ENCODE results near the gene KLK14. TPM values are rescaled to one million over a fixed set of nuclear protein-coding genes. Genes with fewer than 3 reads are reported as not detected.

The KLK14 gene
- total RNA-seq, 1 experiment from 2014 or later = 0.30 TPM

- no peaks in the 10 kb centered on the region for H3K27me3 Mint-ChIP-seq (ENCODE audit: insufficient read depth, unreplicated experiment)
- H3K36me3 Mint-ChIP-seq (ENCODE audit: insufficient read depth, unreplicated experiment) = peaks cover 39% of the 10 kb centered on the region
- no peak for TF ChIP-seq CTCF (IDR thresholded peaks at IDR 0.05; ENCODE audit: unreplicated experiment)
- no TSS peak for BruUV-seq (replicated peaks)
- no peaks in the 10 kb centered on the region for H3K9me3 Mint-ChIP-seq (ENCODE audit: unreplicated experiment)
- H3K27ac Mint-ChIP-seq (ENCODE audit: low read depth, unreplicated experiment) = no peak overlapping the region
- H3K4me1 Mint-ChIP-seq (ENCODE audit: insufficient read depth, unreplicated experiment) = peaks cover 34% of the 10 kb centered on the region
- intact Hi-C loops (cut with micrococcal nuclease) = loop anchor here (10.0 kb wide), 1 partner anchor 692 kb away; the partner anchor contains the start of gene FPR3
- POLR2A ChIA-PET = no interaction called here
- CTCF ChIA-PET = interaction anchor here (0.7 kb wide), 1 partner anchor 65 kb away, joined by 3 read pairs; no protein-coding TSS in a partner anchor
- no peak for DNase-seq (ENCODE audit: unreplicated experiment)
- H3K4me3 Mint-ChIP-seq (ENCODE audit: unreplicated experiment) = no peak overlapping the region
Measured at GRCh38 chr19:51102991-51103390, 20.3 kb upstream of the KLK14 start.

- no peak for TF ChIP-seq CTCF (IDR thresholded peaks at IDR 0.05; ENCODE audit: unreplicated experiment)
- H3K9me3 Mint-ChIP-seq (ENCODE audit: unreplicated experiment) = no peaks in the 10 kb centered on the region
- H3K27me3 Mint-ChIP-seq (ENCODE audit: insufficient read depth, unreplicated experiment) = no peaks in the 10 kb centered on the region
- ChIA-PET POLR2A (no interaction called here), CTCF (interaction anchor here (0.6 to 2.1 kb wide), 4 partner anchors 53 to 179 kb away, joined by 3 to 5 read pairs (median 3); no protein-coding TSS in a partner anchor)
- BruUV-seq (replicated peaks) = no TSS peak
- intact Hi-C loops (cut with micrococcal nuclease) = loop anchor here (10.0 kb wide), 1 partner anchor 693 kb away; the partner anchor contains the start of gene FPR3
- DNase-seq (ENCODE audit: unreplicated experiment) = no peak
- peaks cover 44% of the 10 kb centered on the region for H3K36me3 Mint-ChIP-seq (ENCODE audit: insufficient read depth, unreplicated experiment)
- H3K4me1 Mint-ChIP-seq (ENCODE audit: insufficient read depth, unreplicated experiment) = peaks cover 33% of the 10 kb centered on the region
- H3K27ac Mint-ChIP-seq (ENCODE audit: low read depth, unreplicated experiment) = peak overlapping the region; percentile 32
- H3K4me3 Mint-ChIP-seq (ENCODE audit: unreplicated experiment) = no peak overlapping the region
Measured at GRCh38 chr19:51101171-51101865, 18.6 kb upstream of the KLK14 start.

DNA sequence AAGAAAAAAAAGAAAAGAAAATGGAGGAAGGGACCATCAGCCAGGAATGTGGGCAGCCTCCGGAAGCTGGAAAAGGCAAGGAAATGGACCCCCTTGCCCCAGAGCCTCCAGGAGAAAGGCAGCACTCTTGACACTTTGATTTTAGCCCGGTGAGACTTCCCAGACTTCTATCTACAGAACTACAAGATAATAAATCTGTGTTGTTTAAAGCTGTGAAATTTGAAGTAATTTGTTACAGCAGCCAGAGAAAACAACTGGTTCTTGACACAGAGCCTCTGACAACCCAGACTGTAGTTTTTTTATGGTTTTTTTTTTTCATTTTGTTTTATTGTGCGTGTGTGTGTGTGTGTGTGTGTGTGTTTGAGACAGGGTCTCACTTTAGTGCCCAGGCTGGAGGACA lies 17.9 kb upstream of the KLK14 start:
- peaks cover 44% of the 10 kb centered on the region for H3K36me3 Mint-ChIP-seq (ENCODE audit: insufficient read depth, unreplicated experiment)
- BruUV-seq (replicated peaks) = no TSS peak
- ChIA-PET CTCF (interaction anchor here (0.5 to 2.1 kb wide), 7 partner anchors 30 to 178 kb away, joined by 3 to 5 read pairs (median 3); no protein-coding TSS in a partner anchor), POLR2A (no interaction called here)
- no peak for TF ChIP-seq CTCF (IDR thresholded peaks at IDR 0.05; ENCODE audit: unreplicated experiment)
- peak overlapping the region; percentile 32 for H3K27ac Mint-ChIP-seq (ENCODE audit: low read depth, unreplicated experiment)
- no peak overlapping the region for H3K4me3 Mint-ChIP-seq (ENCODE audit: unreplicated experiment)
- H3K4me1 Mint-ChIP-seq (ENCODE audit: insufficient read depth, unreplicated experiment) = peaks cover 26% of the 10 kb centered on the region
- H3K27me3 Mint-ChIP-seq (ENCODE audit: insufficient read depth, unreplicated experiment) = no peaks in the 10 kb centered on the region
- intact Hi-C loops (cut with micrococcal nuclease) = loop anchor here (10.0 kb wide), 1 partner anchor 694 kb away; the partner anchor contains the start of gene FPR3
- DNase-seq (ENCODE audit: unreplicated experiment) = no peak
- no peaks in the 10 kb centered on the region for H3K9me3 Mint-ChIP-seq (ENCODE audit: unreplicated experiment)

DNA sequence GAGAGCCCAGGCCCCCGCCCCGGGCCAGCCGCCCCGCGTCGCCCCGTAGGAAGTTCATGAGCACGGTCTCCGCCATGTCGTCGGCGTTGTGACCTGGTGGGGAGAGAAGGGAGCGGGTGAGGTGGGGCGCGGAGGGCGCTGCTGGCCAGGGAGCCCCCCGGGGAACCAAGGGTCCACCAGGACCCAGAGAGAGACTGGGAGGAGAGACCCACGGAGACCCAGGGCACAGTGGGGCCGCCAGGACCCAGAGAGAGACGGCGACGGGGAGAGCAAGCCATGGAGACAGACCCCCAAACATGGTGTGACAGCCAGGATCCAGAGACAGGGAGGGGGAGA lies 16.3 kb upstream of the KLK14 start:
- H3K9me3 Mint-ChIP-seq (ENCODE audit: unreplicated experiment) = no peaks in the 10 kb centered on the region
- POLR2A ChIA-PET = no interaction called here
- H3K27me3 Mint-ChIP-seq (ENCODE audit: insufficient read depth, unreplicated experiment) = no peaks in the 10 kb centered on the region
- intact Hi-C loops (cut with micrococcal nuclease) = loop anchor here (10.0 kb wide), 1 partner anchor 294 kb away; no protein-coding TSS in a partner anchor
- no peak for TF ChIP-seq CTCF (IDR thresholded peaks at IDR 0.05; ENCODE audit: unreplicated experiment)
- CTCF ChIA-PET = interaction anchor here (0.6 to 1.1 kb wide), 2 partner anchors 37 to 79 kb away, joined by 4 to 5 read pairs; no protein-coding TSS in a partner anchor
- no peak overlapping the region for H3K4me3 Mint-ChIP-seq (ENCODE audit: unreplicated experiment)
- no TSS peak for BruUV-seq (replicated peaks)
- peaks cover 49% of the 10 kb centered on the region for H3K36me3 Mint-ChIP-seq (ENCODE audit: insufficient read depth, unreplicated experiment)
- H3K27ac Mint-ChIP-seq (ENCODE audit: low read depth, unreplicated experiment) = no peak overlapping the region
- H3K4me1 Mint-ChIP-seq (ENCODE audit: insufficient read depth, unreplicated experiment) = peaks cover 21% of the 10 kb centered on the region
- no peak for DNase-seq (ENCODE audit: unreplicated experiment)
